IMR-90 (cell line): ENCODE data around the gene METTL23. TPM values are rescaled to one million over a fixed set of nuclear protein-coding genes. Genes with fewer than 3 reads are reported as not detected.

Source experiments
- ATAC-seq: fragments of 200-7000 bp; cut with Tn5 transposase; 2 replicates; pipeline ENCODE4 v1.9.1; 2020; ENCODE audit warnings: low read depth, mild to moderate bottlenecking, moderate library complexity
- BruUV-seq: library from RNA; stranded (reverse); fragments of 400-500 nt; replicated peaks from 2 replicates; lab custom pipeline; 2021; lab: Mats Ljungman, UMichigan
- CTCF ChIA-PET: fragments of 300-600 bp; formaldehyde crosslinking; extraction: SDS; loops from one replicate; lab custom pipeline; 2021; ENCODE audit warnings: antibody characterized with exemption; lab: Yijun Ruan, JAX
- POLR2A ChIA-PET: fragments of 300-600 bp; sonication (Branson Sonifier 250); formaldehyde crosslinking; loops from one replicate; lab custom pipeline; 2022; ENCODE audit warnings: antibody characterized with exemption; ENCODE audit not compliant: unreplicated experiment; lab: Charles Lee
- DNase-seq: peaks from one replicate; pipeline ENCODE4 v3.0.0; 2013
- H2AFZ ChIP-seq: replicated peaks from 2 replicates; pipeline ENCODE3; 2013; ENCODE audit warnings: low read length, mild to moderate bottlenecking; ENCODE audit not compliant: poor library complexity
- H2AK5ac ChIP-seq: 2 replicates; pipeline ENCODE4 v1.6.1; 2013; ENCODE audit warnings: low read depth, low read length, inconsistent platforms
- H2AK9ac ChIP-seq: replicated peaks from 2 replicates; pipeline ENCODE3; 2013; ENCODE audit warnings: mild to moderate bottlenecking, low read depth, low read length, moderate library complexity; ENCODE audit not compliant: poor library complexity
- H2BK120ac ChIP-seq: 2 replicates; pipeline ENCODE4 v1.6.1; 2013; ENCODE audit warnings: low read depth, low read length, inconsistent platforms
- H2BK15ac ChIP-seq: 3 replicates; pipeline ENCODE4 v1.6.1; 2013; ENCODE audit warnings: low read depth, low read length, inconsistent platforms
- H2BK20ac ChIP-seq: 2 replicates; pipeline ENCODE4 v1.6.1; 2013; ENCODE audit warnings: low read depth, mild to moderate bottlenecking, inconsistent platforms, low read length, moderate library complexity
- H2BK5ac ChIP-seq: 2 replicates; pipeline ENCODE4 v1.6.1; 2013; ENCODE audit warnings: mild to moderate bottlenecking, low read depth, low read length, inconsistent platforms; ENCODE audit not compliant: poor library complexity, severe bottlenecking
- H3K14ac ChIP-seq: replicated peaks from 2 replicates; pipeline ENCODE4 v1.6.1; 2013; ENCODE audit warnings: low read depth, low read length, inconsistent platforms
- H3K18ac ChIP-seq: 2 replicates; pipeline ENCODE4 v1.6.1; 2013; ENCODE audit warnings: low read depth, low read length, control low read depth
- H3K23ac ChIP-seq: 2 replicates; pipeline ENCODE4 v1.6.1; 2013; ENCODE audit warnings: low read depth, low read length, inconsistent platforms
- H3K27ac ChIP-seq: 2 replicates; pipeline ENCODE4 v1.5.1; 2013; ENCODE audit warnings: mild to moderate bottlenecking, control low read depth, low read length; ENCODE audit not compliant: insufficient read depth
- H3K27me3 ChIP-seq: 2 replicates; pipeline ENCODE4 v1.6.1; 2013; ENCODE audit warnings: low read length; ENCODE audit not compliant: control insufficient read depth, insufficient read depth
- H3K36me3 ChIP-seq: 2 replicates; pipeline ENCODE4 v1.6.1; 2013; ENCODE audit warnings: low read length, mixed read lengths; ENCODE audit not compliant: control insufficient read depth, insufficient read depth
- H3K4ac ChIP-seq: 2 replicates; pipeline ENCODE4 v1.6.1; 2013; ENCODE audit warnings: low read depth, low read length, inconsistent platforms
- H3K4me1 ChIP-seq: 2 replicates; pipeline ENCODE4 v1.6.1; 2013; ENCODE audit warnings: low read length, mixed read lengths; ENCODE audit not compliant: control insufficient read depth, insufficient read depth
- H3K4me2 ChIP-seq: 2 replicates; pipeline ENCODE4 v1.6.1; 2013; ENCODE audit warnings: low read depth, mild to moderate bottlenecking, control low read depth, low read length, moderate library complexity
- H3K4me3 ChIP-seq: 2 replicates; pipeline ENCODE4 v1.5.1; 2013; ENCODE audit warnings: low read depth, mild to moderate bottlenecking, control low read depth, low read length, moderate library complexity; ENCODE audit not compliant: insufficient read depth
- H3K56ac ChIP-seq: 2 replicates; pipeline ENCODE4 v1.6.1; 2013; ENCODE audit warnings: low read length, inconsistent platforms; ENCODE audit not compliant: insufficient read depth; ENCODE audit errors: extremely low read depth
- H3K79me1 ChIP-seq, 2 experiments: 2 replicates each; pipeline ENCODE4 v1.6.1; 2013; ENCODE audit warnings: low read length in 2 of 2, inconsistent platforms in 1 of 2, low read depth in 1 of 2
- H3K9ac ChIP-seq: 2 replicates; pipeline ENCODE4 v1.6.1; 2013; ENCODE audit warnings: low read depth, low read length, control low read depth
- H3K9me1 ChIP-seq: 2 replicates; pipeline ENCODE4 v1.6.1; 2013; ENCODE audit warnings: low read length, inconsistent platforms; ENCODE audit not compliant: insufficient read depth
- H3K9me3 ChIP-seq: 2 replicates; pipeline ENCODE4 v1.6.1; 2013; ENCODE audit warnings: low read length; ENCODE audit not compliant: control insufficient read depth, insufficient read depth
- H4K20me1 ChIP-seq: 2 replicates; pipeline ENCODE4 v1.6.1; 2013; ENCODE audit warnings: low read length, inconsistent platforms; ENCODE audit not compliant: insufficient read depth
- H4K5ac ChIP-seq: 2 replicates; pipeline ENCODE4 v1.6.1; 2013; ENCODE audit warnings: mild to moderate bottlenecking, low read depth, low read length, control low read depth
- H4K8ac ChIP-seq, 2 experiments: 2 replicates each; pipeline ENCODE4 v1.6.1; 2013; ENCODE audit warnings: low read depth in 2 of 2, low read length in 2 of 2, control low read depth in 1 of 2, inconsistent platforms in 1 of 2
- H4K91ac ChIP-seq: 2 replicates; pipeline ENCODE4 v1.6.1; 2013; ENCODE audit warnings: low read depth, low read length, inconsistent platforms; ENCODE audit not compliant: insufficient read depth
- BHLHE40 ChIP-seq: fragments of 150-350 bp; IDR thresholded peaks from 2 replicates; pipeline ENCODE4 v1.6.1; 2016; ENCODE audit warnings: mild to moderate bottlenecking, low read depth, low read length
- CHD1 ChIP-seq: IDR thresholded peaks from 2 replicates; pipeline ENCODE4 v1.6.1; 2012; ENCODE audit warnings: low read depth, low read length, improper control_type of control experiment
- MAZ ChIP-seq: IDR thresholded peaks from 2 replicates; pipeline ENCODE4 v1.6.1; 2012; ENCODE audit warnings: low read depth, mild to moderate bottlenecking, low read length, improper control_type of control experiment, moderate library complexity, borderline replicate concordance
- MXI1 ChIP-seq: IDR thresholded peaks from 2 replicates; pipeline ENCODE4 v1.6.1; 2012; ENCODE audit warnings: low read depth, mild to moderate bottlenecking, low read length, moderate library complexity, borderline replicate concordance
- NFE2L2 ChIP-seq: fragments of 150-350 bp; IDR thresholded peaks from 2 replicates; pipeline ENCODE4 v1.6.1; 2016; ENCODE audit warnings: low read depth, mild to moderate bottlenecking, low read length
- POLR2A ChIP-seq: IDR thresholded peaks from 2 replicates; pipeline ENCODE4 v1.6.1; 2012; ENCODE audit warnings: mild to moderate bottlenecking, low read depth, low read length
- RAD21 ChIP-seq: IDR thresholded peaks from 2 replicates; pipeline ENCODE4 v1.6.1; 2012; ENCODE audit warnings: low read length, improper control_type of control experiment
- RCOR1 ChIP-seq: IDR thresholded peaks from 2 replicates; pipeline ENCODE4 v1.6.1; 2012; ENCODE audit warnings: mild to moderate bottlenecking, low read length, improper control_type of control experiment; ENCODE audit not compliant: insufficient replicate concordance
- RFX5 ChIP-seq: IDR thresholded peaks from 2 replicates; pipeline ENCODE4 v1.8.0; 2012; ENCODE audit warnings: low read depth, mild to moderate bottlenecking, low read length, moderate library complexity
- WGBS, 2 experiments: methylation state at CpG; one replicate each; pipeline versions ENCODE4 v1.1.5 to v1.1.7; 2013; ENCODE audit warnings: missing lambda C conversion rate in 2 of 2; ENCODE audit not compliant: insufficient read length in 1 of 2; ENCODE audit errors: extremely low coverage in 2 of 2; 5-methylcytosine and 5-hydroxymethylcytosine counted together
- dilution Hi-C: fragments of 300-500 bp; cut with HindIII; formaldehyde crosslinking; loops from one replicate; pipeline ENCODE4 v1.14.3; 2018; ENCODE audit warnings: low sequenced_read_pairs; ENCODE audit not compliant: unreplicated experiment
- in situ Hi-C: fragments of 300-500 bp; cut with MboI; formaldehyde crosslinking; loops from 3 replicates; pipeline ENCODE4 v1.14.3; 2019; ENCODE audit warnings: low sequenced_read_pairs, inconsistent platforms, mixed read lengths
- intact Hi-C: fragments of 100-400 bp; cut with micrococcal nuclease; formaldehyde crosslinking; loops from 2 replicates; pipeline ENCODE4 v1.10.0; 2022
- polyA plus RNA-seq, 3 experiments: library from polyadenylated mRNA; depleted of rRNA; stranded (reverse); fragments of >200 nt; gene quantifications; 2 replicates each; pipeline ENCODE4 v1.2.3, GENCODE V29; 2012; ENCODE audit warnings: low replicate concordance in 1 of 3
- total RNA-seq: library from RNA; depleted of rRNA; stranded (reverse); fragments of >200 nt; gene quantifications from 2 replicates; pipeline ENCODE4 v1.2.3, GENCODE V29; 2012
- TF ChIP-seq, protein P1 (sequence below): conservative IDR thresholded peaks from 2 replicates; pipeline ENCODE4 v1.5.1; 2012; ENCODE audit warnings: mild to moderate bottlenecking, low read depth, low read length, improper control_type of control experiment
- TF ChIP-seq, protein P2 (sequence below): fragments of 150-350 bp; IDR thresholded peaks from 2 replicates; pipeline ENCODE4 v1.6.1; 2016; ENCODE audit warnings: low read depth, mild to moderate bottlenecking, low read length, moderate library complexity, borderline replicate concordance

METTL23 gene
- total and polyA plus RNA-seq, 2 of the 4 experiments (the other 2 are of a cell fraction): 18.8 to 32.1 TPM

DNA sequence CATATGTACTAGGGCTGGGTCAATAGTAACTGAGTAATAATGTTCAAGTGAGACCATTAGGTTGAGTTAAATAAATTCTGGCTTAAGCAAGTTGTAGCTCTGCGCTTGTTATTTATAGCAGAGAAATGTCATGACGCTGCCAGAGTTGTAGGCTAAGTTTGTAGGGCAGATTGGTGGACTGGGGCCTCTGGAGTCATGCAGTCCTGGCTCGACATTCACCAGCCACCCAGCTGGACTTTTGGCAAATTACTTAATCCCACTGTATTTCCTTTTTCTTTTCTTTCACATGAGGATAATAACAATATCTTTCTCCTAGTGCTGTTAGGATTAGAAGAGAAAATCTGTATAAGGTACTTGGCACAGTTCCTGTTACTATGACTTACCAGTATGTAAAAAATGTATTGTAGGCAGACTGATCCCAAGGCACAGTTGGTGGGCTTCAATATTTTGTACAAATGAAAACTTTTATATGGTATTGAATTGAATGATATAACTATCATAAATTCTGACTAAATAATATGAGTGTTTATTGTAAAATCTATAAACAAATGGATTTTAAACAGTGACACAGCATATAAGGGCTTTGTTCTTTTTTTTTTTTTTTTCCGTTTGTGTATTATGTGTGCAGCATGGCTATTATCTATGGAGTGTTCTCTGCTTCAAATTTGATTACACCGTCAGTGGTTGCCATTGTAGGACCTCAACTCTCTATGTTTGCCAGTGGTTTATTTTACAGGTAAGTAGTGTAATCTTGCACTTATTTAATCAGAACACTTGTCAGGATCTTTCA is 13.9 kb downstream of the METTL23 start:
- ATAC-seq: no peak
- Histone ChIP-seq H2BK120ac (no peak overlapping the region), H4K91ac (no peak overlapping the region), H3K23ac (no peak overlapping the region), H3K4ac (no peak overlapping the region), H3K79me1 (peaks cover 10 to 20% of the 10 kb centered on the region in 2 experiments), H3K9me1 (peaks cover 4% of the 10 kb centered on the region; the same call in 1 of the 2 replicates), H3K27ac (peak overlapping the region; percentile 5; the same call in 1 of the 2 replicates), H4K8ac (no peak overlapping the region), H3K4me2 (peak overlapping the region; percentile 53), H3K4me1 (no peaks in the 10 kb centered on the region), H3K9ac (no peak overlapping the region), H3K4me3 (no peak overlapping the region), H3K18ac (no peak overlapping the region), H2AK5ac (no peak overlapping the region), H3K9me3 (no peaks in the 10 kb centered on the region; the same call in 1 of the 2 replicates), H3K27me3 (no peaks in the 10 kb centered on the region), H2AK9ac (no peak overlapping the region), H3K14ac (no peak overlapping the region), H2BK15ac (no peak overlapping the region), H2AFZ (no peak overlapping the region), H2BK5ac (no peak overlapping the region), H2BK20ac (no peak overlapping the region), H4K20me1 (peaks cover 8% of the 10 kb centered on the region), H3K36me3 (peaks cover 16% of the 10 kb centered on the region), H4K5ac (no peak overlapping the region), H3K56ac (no peak overlapping the region)
- in situ Hi-C loops: no loop called here
- ChIA-PET CTCF (interaction anchor here (0.6 to 1.1 kb wide), 2 partner anchors 8 to 32 kb away, joined by 3 read pairs; no protein-coding TSS in a partner anchor), POLR2A (no interaction called here)
- TF ChIP-seq, protein P1, sequence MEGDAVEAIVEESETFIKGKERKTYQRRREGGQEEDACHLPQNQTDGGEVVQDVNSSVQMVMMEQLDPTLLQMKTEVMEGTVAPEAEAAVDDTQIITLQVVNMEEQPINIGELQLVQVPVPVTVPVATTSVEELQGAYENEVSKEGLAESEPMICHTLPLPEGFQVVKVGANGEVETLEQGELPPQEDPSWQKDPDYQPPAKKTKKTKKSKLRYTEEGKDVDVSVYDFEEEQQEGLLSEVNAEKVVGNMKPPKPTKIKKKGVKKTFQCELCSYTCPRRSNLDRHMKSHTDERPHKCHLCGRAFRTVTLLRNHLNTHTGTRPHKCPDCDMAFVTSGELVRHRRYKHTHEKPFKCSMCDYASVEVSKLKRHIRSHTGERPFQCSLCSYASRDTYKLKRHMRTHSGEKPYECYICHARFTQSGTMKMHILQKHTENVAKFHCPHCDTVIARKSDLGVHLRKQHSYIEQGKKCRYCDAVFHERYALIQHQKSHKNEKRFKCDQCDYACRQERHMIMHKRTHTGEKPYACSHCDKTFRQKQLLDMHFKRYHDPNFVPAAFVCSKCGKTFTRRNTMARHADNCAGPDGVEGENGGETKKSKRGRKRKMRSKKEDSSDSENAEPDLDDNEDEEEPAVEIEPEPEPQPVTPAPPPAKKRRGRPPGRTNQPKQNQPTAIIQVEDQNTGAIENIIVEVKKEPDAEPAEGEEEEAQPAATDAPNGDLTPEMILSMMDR: no peak
- TF ChIP-seq NFE2L2: no peak
- TF ChIP-seq MAZ: no peak
- no peak for TF ChIP-seq BHLHE40
- TF ChIP-seq RAD21: no peak
- TF ChIP-seq RFX5: no peak
- no peak for TF ChIP-seq RCOR1
- TF ChIP-seq, protein P2, sequence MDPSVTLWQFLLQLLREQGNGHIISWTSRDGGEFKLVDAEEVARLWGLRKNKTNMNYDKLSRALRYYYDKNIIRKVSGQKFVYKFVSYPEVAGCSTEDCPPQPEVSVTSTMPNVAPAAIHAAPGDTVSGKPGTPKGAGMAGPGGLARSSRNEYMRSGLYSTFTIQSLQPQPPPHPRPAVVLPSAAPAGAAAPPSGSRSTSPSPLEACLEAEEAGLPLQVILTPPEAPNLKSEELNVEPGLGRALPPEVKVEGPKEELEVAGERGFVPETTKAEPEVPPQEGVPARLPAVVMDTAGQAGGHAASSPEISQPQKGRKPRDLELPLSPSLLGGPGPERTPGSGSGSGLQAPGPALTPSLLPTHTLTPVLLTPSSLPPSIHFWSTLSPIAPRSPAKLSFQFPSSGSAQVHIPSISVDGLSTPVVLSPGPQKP: no peak
- TF ChIP-seq MXI1: no peak
- no peak for TF ChIP-seq POLR2A
- TF ChIP-seq CHD1: no peak
- intact Hi-C loops: no loop called here
- no CpG with 5 or more reads among the region's 5 CpGs for WGBS, 2 experiments
- dilution Hi-C loops: no loop called here
- no TSS peak for BruUV-seq
- DNase-seq: peak; percentile 66
